ENCODE measurements around the gene RBM20.

DNA sequence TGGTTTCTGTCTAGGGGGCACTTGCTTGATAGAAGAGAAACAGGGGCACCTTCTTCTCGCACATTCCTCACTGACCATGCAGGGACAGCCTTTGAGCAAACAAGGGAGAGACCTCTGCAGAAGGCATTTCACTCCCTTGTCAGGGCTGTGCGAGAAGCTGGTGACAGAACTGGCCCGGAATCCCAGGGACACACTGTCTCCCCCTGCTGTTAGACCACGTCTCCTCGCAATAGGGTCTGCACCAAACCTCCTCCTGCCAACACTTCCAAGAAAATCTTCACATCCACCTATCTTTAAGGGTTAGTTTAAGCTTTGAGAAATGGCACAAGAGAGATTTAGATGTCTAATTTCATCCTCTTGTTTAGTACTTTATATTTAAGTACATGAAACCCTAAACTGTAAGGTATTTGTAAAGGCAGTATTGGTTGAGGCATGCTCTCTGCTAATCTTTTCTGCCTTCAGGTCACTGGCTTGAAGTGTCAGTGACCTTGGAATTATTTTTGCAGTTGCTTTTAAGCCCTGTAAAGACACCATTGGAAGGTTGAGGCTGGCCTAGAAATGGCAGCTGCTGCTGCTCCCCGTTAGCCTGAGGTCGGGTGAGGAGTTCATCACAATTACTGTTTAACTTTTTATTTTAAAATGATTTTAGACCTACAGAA lies 37.0 kb downstream of the RBM20 start:
- TF ChIP-seq, protein P1, sequence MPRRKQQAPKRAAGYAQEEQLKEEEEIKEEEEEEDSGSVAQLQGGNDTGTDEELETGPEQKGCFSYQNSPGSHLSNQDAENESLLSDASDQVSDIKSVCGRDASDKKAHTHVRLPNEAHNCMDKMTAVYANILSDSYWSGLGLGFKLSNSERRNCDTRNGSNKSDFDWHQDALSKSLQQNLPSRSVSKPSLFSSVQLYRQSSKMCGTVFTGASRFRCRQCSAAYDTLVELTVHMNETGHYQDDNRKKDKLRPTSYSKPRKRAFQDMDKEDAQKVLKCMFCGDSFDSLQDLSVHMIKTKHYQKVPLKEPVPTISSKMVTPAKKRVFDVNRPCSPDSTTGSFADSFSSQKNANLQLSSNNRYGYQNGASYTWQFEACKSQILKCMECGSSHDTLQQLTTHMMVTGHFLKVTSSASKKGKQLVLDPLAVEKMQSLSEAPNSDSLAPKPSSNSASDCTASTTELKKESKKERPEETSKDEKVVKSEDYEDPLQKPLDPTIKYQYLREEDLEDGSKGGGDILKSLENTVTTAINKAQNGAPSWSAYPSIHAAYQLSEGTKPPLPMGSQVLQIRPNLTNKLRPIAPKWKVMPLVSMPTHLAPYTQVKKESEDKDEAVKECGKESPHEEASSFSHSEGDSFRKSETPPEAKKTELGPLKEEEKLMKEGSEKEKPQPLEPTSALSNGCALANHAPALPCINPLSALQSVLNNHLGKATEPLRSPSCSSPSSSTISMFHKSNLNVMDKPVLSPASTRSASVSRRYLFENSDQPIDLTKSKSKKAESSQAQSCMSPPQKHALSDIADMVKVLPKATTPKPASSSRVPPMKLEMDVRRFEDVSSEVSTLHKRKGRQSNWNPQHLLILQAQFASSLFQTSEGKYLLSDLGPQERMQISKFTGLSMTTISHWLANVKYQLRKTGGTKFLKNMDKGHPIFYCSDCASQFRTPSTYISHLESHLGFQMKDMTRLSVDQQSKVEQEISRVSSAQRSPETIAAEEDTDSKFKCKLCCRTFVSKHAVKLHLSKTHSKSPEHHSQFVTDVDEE (CRISPR knock-in tag; IDR thresholded peaks at IDR 0.05) = no peak
- TF ChIP-seq, protein P2, sequence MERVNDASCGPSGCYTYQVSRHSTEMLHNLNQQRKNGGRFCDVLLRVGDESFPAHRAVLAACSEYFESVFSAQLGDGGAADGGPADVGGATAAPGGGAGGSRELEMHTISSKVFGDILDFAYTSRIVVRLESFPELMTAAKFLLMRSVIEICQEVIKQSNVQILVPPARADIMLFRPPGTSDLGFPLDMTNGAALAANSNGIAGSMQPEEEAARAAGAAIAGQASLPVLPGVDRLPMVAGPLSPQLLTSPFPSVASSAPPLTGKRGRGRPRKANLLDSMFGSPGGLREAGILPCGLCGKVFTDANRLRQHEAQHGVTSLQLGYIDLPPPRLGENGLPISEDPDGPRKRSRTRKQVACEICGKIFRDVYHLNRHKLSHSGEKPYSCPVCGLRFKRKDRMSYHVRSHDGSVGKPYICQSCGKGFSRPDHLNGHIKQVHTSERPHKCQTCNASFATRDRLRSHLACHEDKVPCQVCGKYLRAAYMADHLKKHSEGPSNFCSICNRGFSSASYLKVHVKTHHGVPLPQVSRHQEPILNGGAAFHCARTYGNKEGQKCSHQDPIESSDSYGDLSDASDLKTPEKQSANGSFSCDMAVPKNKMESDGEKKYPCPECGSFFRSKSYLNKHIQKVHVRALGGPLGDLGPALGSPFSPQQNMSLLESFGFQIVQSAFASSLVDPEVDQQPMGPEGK (CRISPR knock-in tag; IDR thresholded peaks at IDR 0.05; ENCODE audit: borderline replicate concordance) = no peak
- TF ChIP-seq OSR1 (CRISPR knock-in tag; IDR thresholded peaks at IDR 0.05) (no peak), SNAI2 (CRISPR knock-in tag; IDR thresholded peaks at IDR 0.05) (no peak), ZFP30 (CRISPR knock-in tag; IDR thresholded peaks at IDR 0.05) (no peak), ZNF8 (CRISPR knock-in tag; IDR thresholded peaks at IDR 0.05) (no peak), ZFP3 (CRISPR knock-in tag; IDR thresholded peaks at IDR 0.05) (no peak), TOX (CRISPR knock-in tag; IDR thresholded peaks at IDR 0.05; ENCODE audit: borderline replicate concordance) (no peak), ESRRG (CRISPR knock-in tag; IDR thresholded peaks at IDR 0.05) (no peak), RARB (CRISPR knock-in tag; IDR thresholded peaks at IDR 0.05) (no peak), ARNTL (CRISPR knock-in tag; IDR thresholded peaks at IDR 0.05; ENCODE audit: borderline replicate concordance, low read depth) (no peak), ISL1 (CRISPR knock-in tag; IDR thresholded peaks at IDR 0.05) (no peak), ZNF70 (CRISPR knock-in tag; IDR thresholded peaks at IDR 0.05) (no peak)

All from SK-N-SH treated with all-trans-retinoic acid at 6 μM for 48 hours (cell line).